Tibial nerve (tissue), 4 donors: Measurements from ENCODE around the gene ZDHHC7. TPM values are rescaled to one million over a fixed set of nuclear protein-coding genes. Genes with fewer than 3 reads are reported as not detected.
A peak's percentile ranks its signal among the peaks of the same experiment; 100 is the strongest.

Experiments
- DNase-seq, 2 donors: peaks; one replicate each; pipeline ENCODE4 v3.0.0-alpha.2; 2019; ENCODE audit warnings: low spot score in 2 of 2
- H3K27ac ChIP-seq, 4 donors: fragments of 200-600 bp; sonication (generic) in 3 of 4; one replicate each; pipeline ENCODE4 v1.5.1; 2017 to 2019; ENCODE audit warnings: mild to moderate bottlenecking in 1 of 4
- H3K27me3 ChIP-seq, 2 donors: fragments of 200-600 bp; sonication (generic) in 1 of 2; one replicate each; pipeline versions ENCODE4 v1.5.1 to v1.6.0; 2017 to 2019
- H3K36me3 ChIP-seq, 3 donors: fragments of 200-600 bp; sonication (generic); one replicate each; pipeline ENCODE4 v1.5.1; 2018 to 2019
- H3K4me1 ChIP-seq, 4 donors: fragments of 200-600 bp; sonication (generic) in 3 of 4; one replicate each; pipeline ENCODE4 v1.5.1; 2017 to 2019
- H3K4me3 ChIP-seq, 4 donors: fragments of 200-600 bp; sonication (generic) in 3 of 4; one replicate each; pipeline ENCODE4 v1.5.1; 2017 to 2019; ENCODE audit warnings: mild to moderate bottlenecking in 1 of 4, moderate library complexity in 1 of 4
- H3K9me3 ChIP-seq, 4 donors: fragments of 200-600 bp; sonication (generic) in 3 of 4; one replicate each; pipeline ENCODE4 v1.5.1; 2017 to 2019
- CTCF ChIP-seq, 5 experiments: fragments of 200-600 bp in 3 of 5; fragments of 450-650 bp in 2 of 5; sonication (generic) in 3 of 5; IDR thresholded peaks; one replicate each; pipeline ENCODE4 v1.5.1; 2016 to 2019; ENCODE audit warnings: antibody characterized with exemption in 5 of 5, mild to moderate bottlenecking in 3 of 5, moderate library complexity in 2 of 5
- EP300 ChIP-seq, 2 donors: sonication (generic); formaldehyde crosslinking; IDR thresholded peaks; one replicate each; pipeline ENCODE4 v1.6.1; 2017; ENCODE audit warnings: antibody characterized with exemption in 2 of 2, mild to moderate bottlenecking in 1 of 2
- POLR2A ChIP-seq, 2 donors: fragments of 450-650 bp; IDR thresholded peaks; one replicate each; pipeline ENCODE4 v1.6.1; 2017; ENCODE audit warnings: antibody characterized with exemption in 2 of 2, mild to moderate bottlenecking in 2 of 2, moderate library complexity in 2 of 2
- WGBS, 2 donors: methylation state at CpG; one replicate each; pipeline ENCODE4 v1.1.5; 2018; 5-methylcytosine and 5-hydroxymethylcytosine counted together
- total RNA-seq, 4 donors: library from RNA; depleted of rRNA; stranded (reverse); fragments of >200 nt; gene quantifications; one replicate each; pipeline ENCODE4 v1.1.0, GENCODE V29; 2016

ZDHHC7 gene
- total RNA-seq, 4 donors from 2014 or later, result 58.1 to 75.6 (median 62.6) TPM

- 90 to 91% methylated on average over 7 of the region's 7 CpGs for WGBS, 2 donors
- Histone ChIP-seq H3K27ac (peak overlapping the region in 2 of 4 donors; percentile 87 to 88), H3K27me3 (no peaks in the 10 kb centered on the region), H3K36me3 (peaks cover 0 to 5% (median 0%) of the 10 kb centered on the region in 3 donors), H3K4me3 (no peak overlapping the region), H3K4me1 (peaks cover 0 to 89% (median 59%) of the 10 kb centered on the region in 4 donors), H3K9me3 (no peaks in the 10 kb centered on the region)
- TF ChIP-seq CTCF (IDR thresholded peaks at IDR 0.05), result no peak
- no peak for TF ChIP-seq EP300 (IDR thresholded peaks at IDR 0.05)
- no peak for TF ChIP-seq POLR2A (IDR thresholded peaks at IDR 0.05)
- DNase-seq, result no peak
Measured at GRCh38 chr16:85006639-85007038, 4.7 kb downstream of the ZDHHC7 start.

- WGBS, 2 donors, result 23 to 26% methylated on average over 11 of the region's 11 CpGs
- H3K36me3 ChIP-seq, result peaks cover 0 to 5% (median 0%) of the 10 kb centered on the region in 3 donors
- TF ChIP-seq POLR2A (IDR thresholded peaks at IDR 0.05) (peak in 1 of 2 donors; percentile 17), CTCF (IDR thresholded peaks at IDR 0.05) (no peak), EP300 (IDR thresholded peaks at IDR 0.05) (peak in 1 of 2 donors; percentile 67)
- DNase-seq, result peak in 1 of 2 donors; percentile 67
- H3K27ac ChIP-seq, result peak overlapping the region; percentile 74 to 88 (median 84)
- H3K4me3 ChIP-seq, result peak overlapping the region in 2 of 4 donors; percentile 2 to 7
- H3K9me3 ChIP-seq, result no peaks in the 10 kb centered on the region
- no peaks in the 10 kb centered on the region for H3K27me3 ChIP-seq
- peaks cover 0 to 99% (median 63%) of the 10 kb centered on the region in 4 donors for H3K4me1 ChIP-seq
Measured at GRCh38 chr16:85005285-85006069, 5.9 kb downstream of the ZDHHC7 start.

GRCh38 chr16:85004587-85005205, 6.6 kb downstream of the ZDHHC7 start:
- no peak for TF ChIP-seq POLR2A (IDR thresholded peaks at IDR 0.05)
- TF ChIP-seq EP300 (IDR thresholded peaks at IDR 0.05), result no peak
- TF ChIP-seq CTCF (IDR thresholded peaks at IDR 0.05), result no peak

GRCh38 chr16:85003725-85004586, 7.4 kb downstream of the ZDHHC7 start:
- no peaks in the 10 kb centered on the region for H3K9me3 ChIP-seq
- H3K27ac ChIP-seq, result peak overlapping the region; percentile 74 to 88 (median 84)
- WGBS, 2 donors, result 51% methylated on average over 16 of the region's 16 CpGs
- DNase-seq, result no peak
- H3K4me3 ChIP-seq, result no peak overlapping the region
- no peaks in the 10 kb centered on the region for H3K27me3 ChIP-seq
- peaks cover 0 to 100% (median 58%) of the 10 kb centered on the region in 4 donors for H3K4me1 ChIP-seq
- peaks cover 0 to 12% (median 0%) of the 10 kb centered on the region in 3 donors for H3K36me3 ChIP-seq
- TF ChIP-seq EP300 (IDR thresholded peaks at IDR 0.05) (no peak), CTCF (IDR thresholded peaks at IDR 0.05) (no peak), POLR2A (IDR thresholded peaks at IDR 0.05) (no peak)

More at GRCh38 chr16:85004587-85005205, 6.6 kb downstream of the ZDHHC7 start:
- 48% methylated on average over 10 of the region's 10 CpGs for WGBS, 2 donors
- Histone ChIP-seq H3K4me1 (peaks cover 0 to 99% (median 58%) of the 10 kb centered on the region in 4 donors), H3K27me3 (no peaks in the 10 kb centered on the region), H3K27ac (peak overlapping the region; percentile 74 to 88 (median 84)), H3K4me3 (no peak overlapping the region), H3K9me3 (no peaks in the 10 kb centered on the region), H3K36me3 (peaks cover 0 to 10% (median 0%) of the 10 kb centered on the region in 3 donors)
- no peak for DNase-seq
